Measurements from ENCODE around the gene TYW3.

- TF ChIP-seq CTCF (IDR thresholded peaks at IDR 0.05; ENCODE audit: borderline replicate concordance, extremely low read depth, low read length, poor library complexity, severe bottlenecking) (no peak), EZH2 (IDR thresholded peaks at IDR 0.05; ENCODE audit: borderline replicate concordance, low read depth, low read length, severe bottlenecking) (no peak)
Measured at GRCh38 chr1:74715806-74716205, 17.1 kb upstream of the TYW3 start.
